Neural cell (in vitro differentiated cells): ENCODE results near the gene ADAT3. TPM values are rescaled to one million over a fixed set of nuclear protein-coding genes. Genes with fewer than 3 reads are reported as not detected.

Experiments
- H2AFZ ChIP-seq: fragments of 200-600, 300-800 bp; sonication (generic), shearing (Covaris generic); 2 replicates; pipeline ENCODE4 v1.6.0; 2014; ENCODE audit warnings: low read depth, mild to moderate bottlenecking, antibody characterized with exemption, low read length, moderate library complexity
- H3F3A ChIP-seq: fragments of 200-600 bp; shearing (Covaris generic); 2 replicates; pipeline ENCODE4 v1.6.1; 2016; ENCODE audit warnings: mild to moderate bottlenecking, moderate library complexity, mixed read lengths, antibody characterized with exemption, low read length; ENCODE audit not compliant: insufficient read depth, poor library complexity, severe bottlenecking
- H3K27ac ChIP-seq: fragments of 200-600, 300-800 bp; sonication (generic), shearing (Covaris generic); 2 replicates; pipeline ENCODE4 v1.5.1; 2014; ENCODE audit warnings: mild to moderate bottlenecking, low read length, moderate library complexity
- H3K27me3 ChIP-seq: fragments of 300-800, 200-600 bp; sonication (generic), shearing (Covaris generic); 2 replicates; pipeline ENCODE4 v1.6.0; 2014; ENCODE audit warnings: mild to moderate bottlenecking, low read depth, low read length, moderate library complexity; ENCODE audit not compliant: insufficient read depth
- H3K36me3 ChIP-seq: fragments of 300-800, 200-600 bp; sonication (generic), shearing (Covaris generic); 2 replicates; pipeline ENCODE4 v1.5.1; 2014; ENCODE audit warnings: mild to moderate bottlenecking, antibody characterized with exemption, low read length, moderate library complexity; ENCODE audit not compliant: insufficient read depth
- H3K4me2 ChIP-seq: fragments of 300-800, 200-600 bp; sonication (generic), shearing (Covaris generic); 2 replicates; pipeline ENCODE4 v1.6.0; 2014; ENCODE audit warnings: mild to moderate bottlenecking, low read length
- H3K4me3 ChIP-seq: fragments of 300-800, 200-600 bp; sonication (generic), shearing (Covaris generic); 2 replicates; pipeline ENCODE4 v1.5.1; 2014; ENCODE audit warnings: mild to moderate bottlenecking, low read length, moderate library complexity
- H3K79me2 ChIP-seq: fragments of 200-600 bp; shearing (Covaris generic); replicated peaks from 2 replicates; pipeline ENCODE4 v1.6.0; 2014; ENCODE audit warnings: mild to moderate bottlenecking, low read length, moderate library complexity; ENCODE audit not compliant: insufficient read depth
- H3K9ac ChIP-seq: fragments of 300-800, 200-600 bp; sonication (generic), shearing (Covaris generic); 2 replicates; pipeline ENCODE4 v1.6.1; 2016; ENCODE audit warnings: mild to moderate bottlenecking, low read length, mixed read lengths
- H3K9me2 ChIP-seq: fragments of 200-600 bp; shearing (Covaris generic); 2 replicates; pipeline ENCODE4 v1.6.1; 2016; ENCODE audit warnings: mild to moderate bottlenecking, low read length, mixed read lengths; ENCODE audit not compliant: insufficient read depth
- H3K9me3 ChIP-seq: fragments of 200-600, 300-800 bp; sonication (generic), shearing (Covaris generic); 2 replicates; pipeline ENCODE4 v1.6.1; 2016; ENCODE audit warnings: mild to moderate bottlenecking, mixed run types, low read length, moderate library complexity, mixed read lengths
- H4K20me1 ChIP-seq: fragments of 200-600 bp; shearing (Covaris generic); 2 replicates; pipeline ENCODE4 v1.6.1; 2016; ENCODE audit warnings: mild to moderate bottlenecking, mixed run types; ENCODE audit not compliant: insufficient read depth
- CTCF ChIP-seq: fragments of 450-650 bp; IDR thresholded peaks from 2 replicates; pipeline ENCODE4 v1.5.1; 2014; ENCODE audit warnings: antibody characterized with exemption, mild to moderate bottlenecking, moderate library complexity; ENCODE audit not compliant: poor library complexity, severe bottlenecking
- EP300 ChIP-seq: fragments of 450-650 bp; conservative IDR thresholded peaks from 2 replicates; pipeline ENCODE4 v1.6.1; 2014; ENCODE audit warnings: antibody characterized with exemption, mild to moderate bottlenecking, moderate library complexity; ENCODE audit not compliant: poor library complexity, severe bottlenecking
- EZH2 ChIP-seq: fragments of 200-600, 300-800 bp; shearing (Covaris generic), sonication (generic); IDR thresholded peaks from 2 replicates; pipeline ENCODE4 v1.6.1; 2014; ENCODE audit warnings: antibody characterized with exemption, low read length, borderline replicate concordance, mild to moderate bottlenecking; ENCODE audit not compliant: insufficient read depth, poor library complexity, severe bottlenecking
- MXI1 ChIP-seq: fragments of 450-650 bp; conservative IDR thresholded peaks from 2 replicates; pipeline ENCODE4 v1.6.1; 2014; ENCODE audit warnings: antibody characterized with exemption, mild to moderate bottlenecking; ENCODE audit not compliant: poor library complexity, severe bottlenecking
- POLR2AphosphoS5 ChIP-seq: IDR thresholded peaks from 2 replicates; pipeline ENCODE4 v1.6.1; 2012
- RAD21 ChIP-seq: fragments of 450-650 bp; conservative IDR thresholded peaks from 2 replicates; pipeline ENCODE4 v1.6.1; 2014; ENCODE audit warnings: antibody characterized with exemption, mild to moderate bottlenecking, moderate library complexity
- REST ChIP-seq: IDR thresholded peaks from 2 replicates; pipeline ENCODE4 v1.6.1; 2012; ENCODE audit warnings: borderline replicate concordance
- SMC3 ChIP-seq: fragments of 450-650 bp; conservative IDR thresholded peaks from 2 replicates; pipeline ENCODE4 v1.6.1; 2014; ENCODE audit warnings: antibody characterized with exemption, mild to moderate bottlenecking, moderate library complexity; ENCODE audit not compliant: poor library complexity
- TAF1 ChIP-seq: IDR thresholded peaks from 2 replicates; pipeline ENCODE4 v1.6.1; 2012; ENCODE audit warnings: low read depth
- polyA plus RNA-seq: library from polyadenylated mRNA; depleted of rRNA; stranded (reverse); fragments of >200 nt; gene quantifications from 2 replicates; pipeline ENCODE4 v1.2.3, GENCODE V29; 2014

ADAT3 gene
- polyA plus RNA-seq, 1 donor from 2014 or later, result 1.6 TPM

- H3K27me3 ChIP-seq, result no peaks in the 10 kb centered on the region
- no peak overlapping the region for H2AFZ ChIP-seq
- no peaks in the 10 kb centered on the region for H3K36me3 ChIP-seq
- H3K9me2 ChIP-seq, result no peaks in the 10 kb centered on the region
- no peaks in the 10 kb centered on the region for H3F3A ChIP-seq
- no peaks in the 10 kb centered on the region for H3K79me2 ChIP-seq
- no peak overlapping the region for H3K4me2 ChIP-seq
- no peak overlapping the region for H3K4me3 ChIP-seq
- no peaks in the 10 kb centered on the region for H3K9me3 ChIP-seq
- H3K27ac ChIP-seq, result no peak overlapping the region
- TF ChIP-seq POLR2AphosphoS5 (no peak), REST (no peak), EP300 (no peak), MXI1 (no peak), TAF1 (no peak), RAD21 (no peak), EZH2 (no peak), CTCF (no peak), SMC3 (no peak)
- H4K20me1 ChIP-seq, result no peaks in the 10 kb centered on the region
- no peak overlapping the region for H3K9ac ChIP-seq
These were observed 18.1 kb downstream of the ADAT3 start for GRCh38 chr19:1923319-1923718.

GRCh38 chr19:1924320-1924961, 19.2 kb downstream of the ADAT3 start:
- H2AFZ ChIP-seq, result no peak overlapping the region
- H3K27me3 ChIP-seq, result no peaks in the 10 kb centered on the region
- TF ChIP-seq REST (no peak), CTCF (no peak), EP300 (no peak), RAD21 (no peak), TAF1 (no peak), POLR2AphosphoS5 (no peak), EZH2 (no peak), MXI1 (no peak), SMC3 (no peak)
- H3F3A ChIP-seq, result no peaks in the 10 kb centered on the region
- no peaks in the 10 kb centered on the region for H3K36me3 ChIP-seq
- no peaks in the 10 kb centered on the region for H3K79me2 ChIP-seq
- no peak overlapping the region for H3K27ac ChIP-seq
- no peaks in the 10 kb centered on the region for H3K9me3 ChIP-seq
- H3K4me2 ChIP-seq, result no peak overlapping the region
- H4K20me1 ChIP-seq, result no peaks in the 10 kb centered on the region
- H3K4me3 ChIP-seq, result no peak overlapping the region
- no peak overlapping the region for H3K9ac ChIP-seq
- H3K9me2 ChIP-seq, result no peaks in the 10 kb centered on the region
